WTC11 (cell line): Measurements from ENCODE around the gene NAP1L2. TPM values are rescaled to one million over a fixed set of nuclear protein-coding genes. Genes with fewer than 3 reads are reported as not detected.

Experiments used
- ATAC-seq: fragments of 200-7000 bp; cut with Tn5 transposase; 2 replicates; pipeline ENCODE4 v1.10.0; 2021; ENCODE audit warnings: mild to moderate bottlenecking, moderate library complexity
- Bru-seq: library from RNA; stranded (reverse); fragments of 400-500 nt; gene quantifications from one replicate; lab custom pipeline; 2021; lab: Mats Ljungman, UMichigan
- CTCF ChIA-PET: fragments of 300-600 bp; sonication (Branson Sonifier 250); formaldehyde crosslinking; loops from one replicate; lab custom pipeline; 2021; ENCODE audit warnings: antibody characterized with exemption; lab: Charles Lee
- POLR2A ChIA-PET: fragments of 350-600 bp; sonication (Branson Sonifier 250); formaldehyde crosslinking; loops from one replicate; lab custom pipeline; 2021; ENCODE audit warnings: antibody characterized with exemption; lab: Charles Lee
- DNase-seq: peaks from one replicate; pipeline ENCODE4 v3.0.0; 2021; ENCODE audit warnings: low spot score
- H3K27ac Mint-ChIP-seq: 2 replicates; pipeline ENCODE4 v1.8.0; 2021; ENCODE audit warnings: mixed read lengths
- H3K27me3 Mint-ChIP-seq: 2 replicates; pipeline ENCODE4 v1.8.0; 2021; ENCODE audit warnings: low read depth, mild to moderate bottlenecking, moderate library complexity, mixed read lengths
- H3K36me3 Mint-ChIP-seq: 2 replicates; pipeline ENCODE4 v1.8.0; 2021; ENCODE audit warnings: mixed read lengths
- H3K4me1 Mint-ChIP-seq: 2 replicates; pipeline ENCODE4 v1.8.0; 2022; ENCODE audit warnings: mixed read lengths
- H3K4me3 Mint-ChIP-seq: 2 replicates; pipeline ENCODE4 v1.8.0; 2021; ENCODE audit warnings: mild to moderate bottlenecking, moderate library complexity, mixed read lengths
- H3K9me3 Mint-ChIP-seq: 2 replicates; pipeline ENCODE4 v1.8.0; 2021; ENCODE audit warnings: mixed read lengths
- CBFB ChIP-seq: sonication (generic); formaldehyde crosslinking; IDR thresholded peaks from 2 replicates; pipeline ENCODE4 v1.8.1; 2022; ENCODE audit warnings: mild to moderate bottlenecking, low read depth, missing genetic modification reagents
- FOXJ3 ChIP-seq: sonication (generic); formaldehyde crosslinking; IDR thresholded peaks from 2 replicates; pipeline ENCODE4 v1.9.0; 2021; ENCODE audit warnings: missing genetic modification reagents, mild to moderate bottlenecking, borderline replicate concordance
- IRF1 ChIP-seq: sonication (generic); formaldehyde crosslinking; IDR thresholded peaks from 2 replicates; pipeline ENCODE4 v1.8.0; 2023; ENCODE audit warnings: missing genetic modification reagents
- JAZF1 ChIP-seq: fragments of 250-450 bp; sonication (Bioruptor Pico); IDR thresholded peaks from 2 replicates; pipeline ENCODE4 v1.9.0; 2021; ENCODE audit warnings: moderate library complexity, mild to moderate bottlenecking, inconsistent platforms
- JUN ChIP-seq: sonication (generic); formaldehyde crosslinking; IDR thresholded peaks from 2 replicates; pipeline ENCODE4 v1.8.0; 2023; ENCODE audit warnings: mild to moderate bottlenecking, missing genetic modification reagents
- MAX ChIP-seq: sonication (generic); formaldehyde crosslinking; IDR thresholded peaks from 2 replicates; pipeline ENCODE4 v1.8.0; 2022; ENCODE audit warnings: mild to moderate bottlenecking, missing genetic modification reagents
- MXD4 ChIP-seq: fragments of 250-450 bp; sonication (Bioruptor Pico); IDR thresholded peaks from 2 replicates; pipeline ENCODE4 v1.8.0; 2021; ENCODE audit warnings: mild to moderate bottlenecking, moderate library complexity, borderline replicate concordance
- MYBL2 ChIP-seq: sonication (generic); formaldehyde crosslinking; IDR thresholded peaks from 2 replicates; pipeline ENCODE4 v1.8.1; 2023; ENCODE audit warnings: mild to moderate bottlenecking, moderate library complexity, missing genetic modification reagents
- NFATC4 ChIP-seq: fragments of 250-450 bp; sonication (Bioruptor Pico); IDR thresholded peaks from 2 replicates; pipeline ENCODE4 v1.9.0; 2021; ENCODE audit warnings: mild to moderate bottlenecking
- NFYB ChIP-seq: sonication (generic); formaldehyde crosslinking; conservative IDR thresholded peaks from 2 replicates; pipeline ENCODE4 v1.8.0; 2022; ENCODE audit warnings: low read depth, missing genetic modification reagents
- OVOL2 ChIP-seq: fragments of 250-450 bp; sonication (Bioruptor Pico); IDR thresholded peaks from 2 replicates; pipeline ENCODE4 v1.9.0; 2021; ENCODE audit warnings: mild to moderate bottlenecking, borderline replicate concordance
- SMAD3 ChIP-seq: sonication (generic); formaldehyde crosslinking; IDR thresholded peaks from 2 replicates; pipeline ENCODE4 v1.8.0; 2022; ENCODE audit warnings: missing genetic modification reagents, mild to moderate bottlenecking, borderline replicate concordance
- SMAD4 ChIP-seq: sonication (generic); formaldehyde crosslinking; IDR thresholded peaks from 2 replicates; pipeline ENCODE4 v1.8.0; 2022; ENCODE audit warnings: mild to moderate bottlenecking, missing genetic modification reagents
- STAT6 ChIP-seq: sonication (generic); formaldehyde crosslinking; conservative IDR thresholded peaks from 2 replicates; pipeline ENCODE4 v1.8.1; 2023; ENCODE audit warnings: mild to moderate bottlenecking, low read depth, missing genetic modification reagents, moderate library complexity
- TCF7 ChIP-seq: sonication (generic); formaldehyde crosslinking; IDR thresholded peaks from 2 replicates; pipeline ENCODE4 v1.8.0; 2022; ENCODE audit warnings: mild to moderate bottlenecking, low read depth, missing genetic modification reagents, moderate library complexity
- TEAD1 ChIP-seq: sonication (generic); formaldehyde crosslinking; IDR thresholded peaks from 2 replicates; pipeline ENCODE4 v1.8.0; 2022; ENCODE audit warnings: mild to moderate bottlenecking, missing genetic modification reagents
- TP53 ChIP-seq: sonication (generic); formaldehyde crosslinking; IDR thresholded peaks from 2 replicates; pipeline ENCODE4 v1.8.1; 2023; ENCODE audit warnings: mild to moderate bottlenecking, missing genetic modification reagents
- USF1 ChIP-seq: sonication (generic); formaldehyde crosslinking; IDR thresholded peaks from 2 replicates; pipeline ENCODE4 v1.8.0; 2022; ENCODE audit warnings: mild to moderate bottlenecking, missing genetic modification reagents
- ZNF121 ChIP-seq: sonication (generic); formaldehyde crosslinking; IDR thresholded peaks from 2 replicates; pipeline ENCODE4 v1.8.0; 2023; ENCODE audit warnings: missing genetic modification reagents
- ZNF219 ChIP-seq: sonication (generic); formaldehyde crosslinking; IDR thresholded peaks from 2 replicates; pipeline ENCODE4 v1.8.0; 2023; ENCODE audit warnings: missing genetic modification reagents, mild to moderate bottlenecking, borderline replicate concordance
- ZNF263 ChIP-seq: sonication (generic); formaldehyde crosslinking; IDR thresholded peaks from 2 replicates; pipeline ENCODE4 v1.8.1; 2022; ENCODE audit warnings: low read depth, mild to moderate bottlenecking, moderate library complexity, missing genetic modification reagents
- long read RNA-seq, 3 experiments: library from RNA in 1 of 3; library from capped mRNA in 1 of 3; library from polyadenylated mRNA in 1 of 3; unstranded in 2 of 3; stranded (forward) in 1 of 3; transcript quantifications; one replicate each; pipeline ENCODE4 v2.0.0, GENCODE V29; 2021
- total RNA-seq: library from RNA; stranded (reverse); gene quantifications from 3 replicates; pipeline ENCODE4 v1.2.3, GENCODE V29; 2021

Gene NAP1L2
- total RNA-seq (13.0 to 16.2 TPM (median 15.9 TPM) in 3 replicates), Bru-seq, nascent RNA (percentile 95 among the genes with signal in this experiment)
- long read RNA-seq, experiment 1, transcript NAP1L2-201 (1 exons, 2,550 nt) = major isoform, 37 of 38 reads
- long read RNA-seq, experiment 1, partial matches to known transcripts = 0 of 38 reads
- long read RNA-seq, experiment 1, other reads (novel, unspliced or antisense) = 1 of 38 reads
- long read RNA-seq, experiment 2, transcript NAP1L2-201 (1 exons, 2,550 nt) = major isoform, 26 of 26 reads
- long read RNA-seq, experiment 2, partial matches to known transcripts = 0 of 26 reads
- long read RNA-seq, experiment 2, other reads (novel, unspliced or antisense) = 0 of 26 reads
- long read RNA-seq, experiment 3, transcript NAP1L2-201 (1 exons, 2,550 nt) = major isoform, 5 of 7 reads
- long read RNA-seq, experiment 3, partial matches to known transcripts = 0 of 7 reads
- long read RNA-seq, experiment 3, other reads (novel, unspliced or antisense) = 2 of 7 reads

- peak; percentile 35 for DNase-seq
- ATAC-seq = peak; percentile 90
- Mint-ChIP-seq H3K4me1 (peaks cover 19% of the 10 kb centered on the region), H3K27me3 (no peaks in the 10 kb centered on the region; the same call in 1 of the 2 replicates), H3K9me3 (no peaks in the 10 kb centered on the region), H3K4me3 (peak within 1 kb of the TSS; percentile 93), H3K36me3 (no peaks in the 10 kb centered on the region), H3K27ac (peak within 1 kb of the TSS; percentile 94)
- TF ChIP-seq NFYB (CRISPR knock-in tag) = peak; percentile 33; the same call in 1 of the 2 replicates
- no peak for TF ChIP-seq MYBL2
- TF ChIP-seq MAX (CRISPR knock-in tag) = no peak
- TF ChIP-seq JAZF1 (CRISPR knock-in tag) = no peak
- TF ChIP-seq SMAD3 = no peak
- ChIA-PET CTCF (interaction anchor here (1.3 kb wide), 1 partner anchor 87 kb away, joined by 3 read pairs; no protein-coding TSS in a partner anchor), POLR2A (no interaction called here)
Measured at GRCh38 chrX:73214426-73215094, at the start of gene NAP1L2. Gene NAP1L2 (minus strand): TSS chrX:73214851. CDS start chrX:73214492, 359 bp downstream.

GRCh38 chrX:73262991-73263390 lies 48.3 kb upstream of the NAP1L2 start:
- DNase-seq (no peak), ATAC-seq (peak; percentile 46)
- H3K27ac Mint-ChIP-seq = no peak overlapping the region
- no peak overlapping the region for H3K4me3 Mint-ChIP-seq
- ChIA-PET CTCF (no interaction called here), POLR2A (no interaction called here)
- TF ChIP-seq TEAD1 (CRISPR knock-in tag) = no peak
- no peak for TF ChIP-seq CBFB
- TF ChIP-seq USF1 = no peak
- TF ChIP-seq JUN = no peak
- no peak for TF ChIP-seq NFYB (CRISPR knock-in tag)
- no peak for TF ChIP-seq ZNF121 (CRISPR knock-in tag)
- no peak for TF ChIP-seq STAT6 (CRISPR knock-in tag)
- no peak for TF ChIP-seq MXD4 (CRISPR knock-in tag)
- no peak for TF ChIP-seq TCF7 (CRISPR knock-in tag)
- TF ChIP-seq IRF1 (CRISPR knock-in tag) = no peak
- TF ChIP-seq OVOL2 (CRISPR knock-in tag) = no peak
- no peak for TF ChIP-seq NFATC4 (CRISPR knock-in tag)
- TF ChIP-seq SMAD4 (CRISPR knock-in tag) = no peak
- TF ChIP-seq TP53 (CRISPR knock-in tag) = no peak
- no peak for TF ChIP-seq FOXJ3
- no peak for TF ChIP-seq ZNF263
- no peak for TF ChIP-seq ZNF219 (CRISPR knock-in tag)
- no peaks in the 10 kb centered on the region for H3K9me3 Mint-ChIP-seq
- H3K36me3 Mint-ChIP-seq = no peaks in the 10 kb centered on the region
- H3K27me3 Mint-ChIP-seq = no peaks in the 10 kb centered on the region
- H3K4me1 Mint-ChIP-seq = no peaks in the 10 kb centered on the region
